Sigmoid colon (tissue), 7 donors: ENCODE results near the gene TPBGL. TPM values are rescaled to one million over a fixed set of nuclear protein-coding genes. Genes with fewer than 3 reads are reported as not detected.

Experiments used
- DNase-seq: peaks from one replicate; pipeline ENCODE4 v3.0.0-alpha.2; 2019
- H3K27ac ChIP-seq, 4 donors: fragments of 200-600 bp; sonication (generic); one replicate each; pipeline ENCODE4 v1.5.1; 2016 to 2019; ENCODE audit warnings: mild to moderate bottlenecking in 1 of 4
- H3K27me3 ChIP-seq, 3 donors: fragments of 200-600 bp; sonication (generic); one replicate each; pipeline ENCODE4 v1.5.1; 2019; ENCODE audit warnings: mild to moderate bottlenecking in 1 of 3
- H3K36me3 ChIP-seq, 4 donors: fragments of 200-600 bp; sonication (generic); one replicate each; pipeline ENCODE4 v1.5.1; 2016 to 2019
- H3K4me1 ChIP-seq, 4 donors: fragments of 200-600 bp; sonication (generic); one replicate each; pipeline ENCODE4 v1.5.1; 2017 to 2019
- H3K4me3 ChIP-seq, 4 donors: fragments of 200-600 bp; sonication (generic); one replicate each; pipeline ENCODE4 v1.5.1; 2017 to 2019; ENCODE audit warnings: mild to moderate bottlenecking in 2 of 4, moderate library complexity in 1 of 4
- H3K9me3 ChIP-seq, 4 donors: fragments of 200-600 bp in 3 of 4; sonication (generic) in 3 of 4; one replicate each; pipeline versions ENCODE4 v1.5.1 to v1.6.1; 2013 to 2019
- CTCF ChIP-seq, 4 experiments: fragments of 450-650 bp in 3 of 4; fragments of 200-600 bp in 1 of 4; IDR thresholded peaks; one replicate each; pipeline ENCODE4 v1.5.1; 2016 to 2019; ENCODE audit warnings: antibody characterized with exemption in 4 of 4, mild to moderate bottlenecking in 3 of 4, moderate library complexity in 2 of 4
- EP300 ChIP-seq, 4 donors: sonication (generic); formaldehyde crosslinking; IDR thresholded peaks; one replicate each; pipeline ENCODE4 v1.6.1; 2017; ENCODE audit warnings: antibody characterized with exemption in 4 of 4
- POLR2A ChIP-seq, 2 donors: fragments of 450-650 bp; IDR thresholded peaks; one replicate each; pipeline ENCODE4 v1.6.1; 2016; ENCODE audit warnings: antibody characterized with exemption in 2 of 2, mild to moderate bottlenecking in 2 of 2, moderate library complexity in 2 of 2
- POLR2AphosphoS5 ChIP-seq, 4 donors: sonication (generic); formaldehyde crosslinking; IDR thresholded peaks; one replicate each; pipeline ENCODE4 v1.6.1; 2017; ENCODE audit warnings: antibody characterized with exemption in 4 of 4
- WGBS, 2 donors: extraction: QIAGEN DNeasy Blood & Tissue Kit; methylation state at CpG; one replicate each; pipeline ENCODE4 v1.1.7; 2013; 5-methylcytosine and 5-hydroxymethylcytosine counted together
- intact Hi-C: fragments of 100-400 bp; cut with DNase I; formaldehyde crosslinking; loops from one replicate; pipeline ENCODE4 v1.15.1; 2023
- polyA plus RNA-seq, 3 donors: library from polyadenylated mRNA; stranded (reverse); fragments of 200-250 nt; gene quantifications; one replicate each; pipeline ENCODE4 v1.2.3, GENCODE V29; 2013
- total RNA-seq, 4 donors: library from RNA; depleted of rRNA; stranded (reverse); fragments of >200 nt; gene quantifications; one replicate each; pipeline ENCODE4 v1.1.0, GENCODE V29; 2016
- donor health status: healthy with polysubstance abuse.
- donor health status: Bipolar disorder and iron deficiency.
- donor health status: healthy.

TPBGL gene
- total and polyA plus RNA-seq, 7 donors, result 0.28 to 0.68 (median 0.34) TPM; not detected in 3

- no peaks in the 10 kb centered on the region for H3K4me1 ChIP-seq
- H3K36me3 ChIP-seq, result peaks cover 0 to 84% (median 28%) of the 10 kb centered on the region in 4 donors
- no peaks in the 10 kb centered on the region for H3K27me3 ChIP-seq
- DNase-seq, result peak; percentile 48
- no peak overlapping the region for H3K4me3 ChIP-seq
- TF ChIP-seq POLR2A (IDR thresholded peaks at IDR 0.05), result no peak
- H3K9me3 ChIP-seq, result no peaks in the 10 kb centered on the region
- WGBS, 2 donors, result 92 to 93% methylated on average over 25 of the region's 25 CpGs
- no peak overlapping the region for H3K27ac ChIP-seq
- intact Hi-C loops, result no loop called here
Observed at GRCh38 chr11:75268626-75269366, 28.2 kb downstream of the TPBGL start.

- no peaks in the 10 kb centered on the region for H3K9me3 ChIP-seq
- peaks cover 0 to 90% (median 32%) of the 10 kb centered on the region in 4 donors for H3K36me3 ChIP-seq
- H3K27me3 ChIP-seq, result no peaks in the 10 kb centered on the region
- H3K4me1 ChIP-seq, result no peaks in the 10 kb centered on the region
- intact Hi-C loops, result no loop called here
- H3K27ac ChIP-seq, result no peak overlapping the region
- H3K4me3 ChIP-seq, result no peak overlapping the region
- DNase-seq, result peak; percentile 60
- no peak for TF ChIP-seq CTCF (IDR thresholded peaks at IDR 0.05)
- no peak for TF ChIP-seq EP300 (IDR thresholded peaks at IDR 0.05)
- no peak for TF ChIP-seq POLR2AphosphoS5 (IDR thresholded peaks at IDR 0.05)
- TF ChIP-seq POLR2A (IDR thresholded peaks at IDR 0.05), result no peak
- WGBS, 2 donors, result 91 to 94% methylated on average over 4 of the region's 4 CpGs
Observed at GRCh38 chr11:75269367-75269660, 28.7 kb downstream of the TPBGL start.

GRCh38 chr11:75269896-75270295, 29.3 kb downstream of the TPBGL start:
- Histone ChIP-seq H3K9me3 (no peaks in the 10 kb centered on the region), H3K4me1 (no peaks in the 10 kb centered on the region), H3K4me3 (no peak overlapping the region), H3K36me3 (peaks cover 0 to 90% (median 32%) of the 10 kb centered on the region in 4 donors), H3K27ac (no peak overlapping the region), H3K27me3 (no peaks in the 10 kb centered on the region)
- DNase-seq, result peak; percentile 52
- intact Hi-C loops, result no loop called here
- no peak for TF ChIP-seq POLR2AphosphoS5 (IDR thresholded peaks at IDR 0.05)
- TF ChIP-seq CTCF (IDR thresholded peaks at IDR 0.05), result no peak
- TF ChIP-seq POLR2A (IDR thresholded peaks at IDR 0.05), result no peak
- TF ChIP-seq EP300 (IDR thresholded peaks at IDR 0.05), result no peak
- 93 to 95% methylated on average over 9 of the region's 9 CpGs for WGBS, 2 donors

GRCh38 chr11:75270896-75271418, 30.4 kb downstream of the TPBGL start:
- intact Hi-C loops, result no loop called here
- H3K4me3 ChIP-seq, result no peak overlapping the region
- TF ChIP-seq POLR2AphosphoS5 (IDR thresholded peaks at IDR 0.05) (no peak), POLR2A (IDR thresholded peaks at IDR 0.05) (no peak), CTCF (IDR thresholded peaks at IDR 0.05) (no peak), EP300 (IDR thresholded peaks at IDR 0.05) (no peak)
- WGBS, 2 donors, result 85 to 93% methylated on average over 3 of the region's 3 CpGs
- no peaks in the 10 kb centered on the region for H3K4me1 ChIP-seq
- peaks cover 0 to 90% (median 32%) of the 10 kb centered on the region in 4 donors for H3K36me3 ChIP-seq
- peak; percentile 59 for DNase-seq
- H3K27me3 ChIP-seq, result no peaks in the 10 kb centered on the region
- no peak overlapping the region for H3K27ac ChIP-seq
- H3K9me3 ChIP-seq, result no peaks in the 10 kb centered on the region

GRCh38 chr11:75271730-75272129, 31.2 kb downstream of the TPBGL start:
- Histone ChIP-seq H3K4me3 (no peak overlapping the region), H3K27ac (no peak overlapping the region), H3K4me1 (no peaks in the 10 kb centered on the region), H3K9me3 (no peaks in the 10 kb centered on the region), H3K36me3 (peaks cover 0 to 90% (median 36%) of the 10 kb centered on the region in 4 donors), H3K27me3 (no peaks in the 10 kb centered on the region)
- intact Hi-C loops, result no loop called here
- DNase-seq, result peak; percentile 53
- WGBS, 2 donors, result 82 to 85% methylated on average over 6 of the region's 6 CpGs
- TF ChIP-seq CTCF (IDR thresholded peaks at IDR 0.05) (no peak), POLR2AphosphoS5 (IDR thresholded peaks at IDR 0.05) (no peak), POLR2A (IDR thresholded peaks at IDR 0.05) (no peak), EP300 (IDR thresholded peaks at IDR 0.05) (no peak)
